K562 (cell line): Measurements from ENCODE around the gene SH2D4B. TPM values are rescaled to one million over a fixed set of nuclear protein-coding genes. Genes with fewer than 3 reads are reported as not detected.

Experiments
- ATAC-seq: fragments of 200-7000 bp; cut with Tn5 transposase; 3 replicates; pipeline ENCODE4 v1.9.1; 2020; ENCODE audit warnings: moderate library complexity
- BruUV-seq: library from RNA; stranded (reverse); fragments of 400-500 nt; replicated peaks from 2 replicates; lab custom pipeline; 2021; lab: Mats Ljungman, UMichigan
- CTCF ChIA-PET: fragments of 300-600 bp; formaldehyde crosslinking; extraction: SDS; loops from one replicate; lab custom pipeline; 2021; ENCODE audit warnings: low intra/inter-chr PET ratio; lab: Yijun Ruan, JAX
- POLR2A ChIA-PET: fragments of 300-600, 350-650 bp; sonication (Branson Sonifier 250); formaldehyde crosslinking; extraction: SDS; loops from one replicate; lab custom pipeline; 2021; ENCODE audit warnings: antibody characterized with exemption, inconsistent platforms; lab: Yijun Ruan, JAX
- DNase-seq, 4 experiments: peaks; one replicate each; pipeline versions ENCODE4 v3.0.0 to v3.0.0-alpha.2; 2011 to 2018; ENCODE audit warnings: low spot score in 3 of 4, mixed read lengths in 3 of 4; ENCODE audit errors: extremely low read depth in 1 of 4
- FAIRE-seq: peaks from 2 replicates; lab custom pipeline; 2011; peaks lifted over from hg19 to GRCh38; lab: Jason Lieb, UNC
- H2AFZ ChIP-seq: 2 replicates; pipeline ENCODE4 v1.6.0; 2011; ENCODE audit warnings: low read depth, low read length, control low read depth, inconsistent platforms
- H3K27ac ChIP-seq: fragments of 200-600 bp; 3 replicates; pipeline ENCODE4 v1.8.0; 2011; ENCODE audit warnings: low read depth, mild to moderate bottlenecking, control low read depth, inconsistent platforms, low read length, moderate library complexity, mixed read lengths; ENCODE audit errors: extremely low read depth
- H3K27me3 ChIP-seq, 2 experiments: fragments of 300-600 bp in 1 of 2; 2 replicates in 1 of 2; 3 replicates in 1 of 2; pipeline versions ENCODE4 v1.6.0 to v1.8.0; 2011; ENCODE audit warnings: inconsistent platforms in 2 of 2, low read length in 2 of 2, mild to moderate bottlenecking in 1 of 2, mixed read lengths in 1 of 2, moderate library complexity in 1 of 2; ENCODE audit not compliant: control insufficient read depth in 2 of 2, insufficient read depth in 2 of 2
- H3K36me3 ChIP-seq: fragments of 300-600 bp; 3 replicates; pipeline ENCODE4 v1.8.0; 2011; ENCODE audit warnings: mild to moderate bottlenecking, low read length, inconsistent platforms; ENCODE audit not compliant: control insufficient read depth, insufficient read depth
- H3K4me1 ChIP-seq, 2 experiments: fragments of 200-600 bp in 1 of 2; replicated peaks in 1 of 2; 2 replicates in 1 of 2; 3 replicates in 1 of 2; pipeline versions ENCODE4 v1.5.1 to v1.8.0; 2011; ENCODE audit warnings: inconsistent platforms in 2 of 2, low read length in 2 of 2, mild to moderate bottlenecking in 1 of 2, mixed read lengths in 1 of 2, moderate library complexity in 1 of 2; ENCODE audit not compliant: control insufficient read depth in 2 of 2, insufficient read depth in 2 of 2
- H3K4me2 ChIP-seq: 2 replicates; pipeline ENCODE4 v1.6.1; 2011; ENCODE audit warnings: low read length, control low read depth, inconsistent platforms, mixed read lengths; ENCODE audit not compliant: insufficient read depth
- H3K4me3 ChIP-seq: fragments of 200-600 bp; sonication (generic), shearing (Covaris generic); 2 replicates; pipeline ENCODE4 v1.5.1; 2016; ENCODE audit warnings: control low read depth, inconsistent platforms
- H3K79me2 ChIP-seq: fragments of 200-600 bp; 3 replicates; pipeline ENCODE4 v1.8.0; 2011; ENCODE audit warnings: low read length, inconsistent platforms; ENCODE audit not compliant: control insufficient read depth, insufficient read depth
- H3K9ac ChIP-seq, 2 experiments: 2 replicates each; pipeline versions ENCODE4 v1.6.0 to v1.6.1; 2011; ENCODE audit warnings: low read depth in 2 of 2, low read length in 2 of 2, control low read depth in 1 of 2, inconsistent platforms in 1 of 2, mild to moderate bottlenecking in 1 of 2, mixed read lengths in 1 of 2; ENCODE audit not compliant: insufficient read depth in 1 of 2
- H3K9me1 ChIP-seq: one replicate; pipeline ENCODE4 v1.6.0; 2011; ENCODE audit warnings: inconsistent platforms, mild to moderate bottlenecking, low read length, moderate library complexity; ENCODE audit not compliant: control insufficient read depth, insufficient read depth
- H3K9me3 ChIP-seq: replicated peaks from 2 replicates; pipeline ENCODE4 v1.5.1; 2011; ENCODE audit warnings: low read depth, low read length, inconsistent platforms; ENCODE audit not compliant: control insufficient read depth, insufficient read depth
- H4K20me1 ChIP-seq: replicated peaks from 2 replicates; pipeline ENCODE4 v1.6.1; 2011; ENCODE audit warnings: low read length, inconsistent platforms, mixed read lengths; ENCODE audit not compliant: control insufficient read depth, insufficient read depth
- KLF1 ChIP-seq: fragments of 450-650 bp; IDR thresholded peaks from 2 replicates; pipeline ENCODE4 v1.6.1; 2016; ENCODE audit warnings: missing genetic modification characterization, missing compliant biosample characterization
- ZBTB7A ChIP-seq: IDR thresholded peaks from 2 replicates; pipeline ENCODE4 v1.6.1; 2011; ENCODE audit warnings: low read depth, mild to moderate bottlenecking, low read length, moderate library complexity, borderline replicate concordance; ENCODE audit not compliant: control insufficient read depth
- WGBS: fragments of 100-300 bp; shearing (Covaris generic); methylation state at CpG from one replicate; pipeline ENCODE4 v1.1.6; 2016; ENCODE audit warnings: low coverage, mixed read lengths; ENCODE audit not compliant: insufficient coverage; ENCODE audit errors: missing lambda C conversion rate; 5-methylcytosine and 5-hydroxymethylcytosine counted together
- in situ Hi-C: fragments of 300-500 bp; cut with MboI; formaldehyde crosslinking; loops from 4 replicates; pipeline ENCODE4 v1.15.0; 2018; ENCODE audit warnings: inconsistent platforms, mixed read lengths
- intact Hi-C: fragments of 100-400 bp; cut with micrococcal nuclease; formaldehyde crosslinking; loops from 2 replicates; pipeline ENCODE4 v1.14.2; 2022
- polyA plus RNA-seq, 8 experiments: library from polyadenylated mRNA; depleted of rRNA in 4 of 8; stranded (reverse) in 5 of 8; unstranded in 3 of 8; fragments of >200 nt; fragmentation: Nextera tagmentation in 2 of 8; fragmentation: Illumina TruSeq in 1 of 8; extraction: Ambion mirVana in 2 of 8; extraction: Trizol in 1 of 8; gene quantifications; 2 replicates each; pipeline versions ENCODE4 v1.2.1 to v1.2.3, GENCODE V29; 2011 to 2014; ENCODE audit warnings: inconsistent platforms in 1 of 8, missing spikeins in 1 of 8
- total RNA-seq, 7 experiments: library from RNA; depleted of rRNA in 6 of 7; stranded (reverse); fragments of >200 nt in 6 of 7; fragmentation: Illumina TruSeq in 2 of 7; extraction: Trizol in 2 of 7; gene quantifications; 2 replicates each; pipeline versions ENCODE4 v1.2.1 to v1.2.3, GENCODE V29; 2011 to 2021; ENCODE audit warnings: low replicate concordance in 1 of 7
- TF ChIP-seq, protein P1 (sequence below): fragments of 450-650 bp; IDR thresholded peaks from one replicate; pipeline ENCODE4 v1.6.1; 2018; ENCODE audit warnings: mild to moderate bottlenecking, moderate library complexity; ENCODE audit not compliant: partially characterized antibody
- TF ChIP-seq, protein P2 (sequence below), 2 experiments: fragments of 450-650 bp; conservative IDR thresholded peaks; 2 replicates each; pipeline ENCODE4 v1.6.1; 2017; ENCODE audit warnings: mild to moderate bottlenecking in 2 of 2, moderate library complexity in 2 of 2
- TF ChIP-seq, protein P3 (sequence below): fragments of 250-450 bp; sonication (Bioruptor Pico); IDR thresholded peaks from 2 replicates; pipeline ENCODE4 v1.6.1; 2021; ENCODE audit warnings: mild to moderate bottlenecking

The SH2D4B gene
- total and polyA plus RNA-seq, 9 of the 15 experiments (the other 6 are each of a cell fraction or from before 2014, with no cell fraction given), result 0.03 to 0.14 (median 0.04) TPM; not detected in 4

DNA sequence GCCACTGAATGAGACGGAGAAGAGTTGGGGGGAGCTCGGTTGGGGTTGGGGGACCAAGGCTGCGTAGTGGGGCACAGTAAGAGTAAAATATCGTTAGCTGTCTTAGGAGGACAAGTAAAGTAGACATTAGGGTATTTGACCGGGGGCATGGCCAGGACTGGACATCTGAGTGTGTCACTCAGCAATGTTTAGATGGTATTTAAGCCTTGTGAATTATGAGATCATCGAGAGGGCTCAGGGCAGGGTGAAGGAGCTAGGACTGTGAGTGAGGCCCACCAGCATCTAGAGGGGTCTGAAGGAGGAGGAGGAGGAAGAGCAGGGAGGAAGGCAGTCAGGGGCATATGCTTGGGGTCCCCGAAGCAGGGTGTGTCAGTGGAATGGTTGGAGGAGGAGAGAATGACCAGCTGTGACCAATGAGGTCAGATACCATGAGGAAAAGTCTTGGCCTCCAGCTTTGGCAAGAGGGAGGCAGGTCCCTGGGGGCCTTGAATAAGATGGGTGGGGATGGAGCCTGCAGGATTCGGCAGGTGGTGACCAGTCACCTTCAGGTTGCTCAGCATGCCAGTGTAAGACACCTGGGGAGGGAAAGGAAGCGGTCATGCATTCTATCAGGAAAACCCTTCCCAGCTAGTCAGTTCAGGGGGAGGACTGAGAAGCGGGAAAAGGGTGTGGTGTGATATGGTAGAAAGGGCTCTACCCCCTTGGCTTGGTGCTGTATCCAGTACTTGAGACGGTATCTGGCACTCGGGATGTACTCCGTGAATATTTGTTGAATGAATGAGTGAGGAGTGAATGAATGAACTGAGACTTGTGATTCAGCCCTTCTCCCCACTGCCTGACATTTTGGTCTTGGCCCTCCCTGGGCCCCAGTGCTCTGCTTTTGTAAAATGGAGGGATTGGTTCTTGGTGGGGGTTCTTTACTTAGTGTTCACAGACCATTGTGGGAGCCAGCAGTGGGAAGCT is 34.8 kb upstream of the SH2D4B start (continued):
- TF ChIP-seq, protein P1, sequence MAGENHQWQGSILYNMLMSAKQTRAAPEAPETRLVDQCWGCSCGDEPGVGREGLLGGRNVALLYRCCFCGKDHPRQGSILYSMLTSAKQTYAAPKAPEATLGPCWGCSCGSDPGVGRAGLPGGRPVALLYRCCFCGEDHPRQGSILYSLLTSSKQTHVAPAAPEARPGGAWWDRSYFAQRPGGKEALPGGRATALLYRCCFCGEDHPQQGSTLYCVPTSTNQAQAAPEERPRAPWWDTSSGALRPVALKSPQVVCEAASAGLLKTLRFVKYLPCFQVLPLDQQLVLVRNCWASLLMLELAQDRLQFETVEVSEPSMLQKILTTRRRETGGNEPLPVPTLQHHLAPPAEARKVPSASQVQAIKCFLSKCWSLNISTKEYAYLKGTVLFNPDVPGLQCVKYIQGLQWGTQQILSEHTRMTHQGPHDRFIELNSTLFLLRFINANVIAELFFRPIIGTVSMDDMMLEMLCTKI, result no peak

DNA sequence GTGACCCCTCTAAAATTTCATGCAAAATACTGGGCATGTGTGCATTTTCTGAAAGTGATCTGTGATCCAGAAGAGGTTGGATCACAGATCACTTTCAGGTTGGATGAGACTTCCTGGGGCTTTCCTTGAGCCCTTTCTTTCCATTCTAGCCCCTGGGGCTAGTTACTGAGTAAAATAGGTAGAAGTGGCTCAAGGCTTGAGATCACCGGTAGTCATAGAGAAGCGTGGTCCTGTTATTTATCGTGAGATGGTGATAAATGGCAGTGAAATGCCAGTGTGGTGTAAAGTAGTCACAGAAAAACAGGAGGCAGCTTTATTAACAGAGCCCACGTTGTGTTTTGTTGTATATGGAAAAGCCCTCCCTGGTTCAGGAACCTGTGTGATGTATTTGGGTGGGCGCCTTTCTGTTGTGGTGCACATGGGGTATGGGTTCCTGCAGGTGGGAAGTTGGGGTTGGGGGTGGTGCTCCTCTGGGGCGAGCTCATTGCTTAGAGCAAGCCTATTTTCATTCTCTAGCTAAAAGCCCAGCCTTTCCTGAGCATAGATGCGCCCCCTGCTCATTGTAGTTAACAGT is 34.0 kb upstream of the SH2D4B start:
- DNase-seq, result no peak
- 15% methylated on average over 7 of the region's 7 CpGs for WGBS
- H3K9ac ChIP-seq, result peak overlapping the region; percentile 32 to 82; a peak in 3 of 4 replicates
- no peaks in the 10 kb centered on the region for H3K27me3 ChIP-seq
- ATAC-seq, result no peak
- in situ Hi-C loops (loop anchor here (10.0 kb wide), 1 partner anchor 119 kb away; no protein-coding TSS in a partner anchor), intact Hi-C loops (loop anchor here (2.0 kb wide), 1 partner anchor 45 kb away; no protein-coding TSS in a partner anchor)
- H3K4me3 ChIP-seq, result no peak overlapping the region
- H4K20me1 ChIP-seq, result peaks cover 7% of the 10 kb centered on the region
- 0 out of 2 replicates have a peak overlapping the region, but pooled peaks have one; percentile 3 for H2AFZ ChIP-seq
- ChIA-PET CTCF (interaction anchor here (2.2 to 5.5 kb wide), 2 partner anchors 58 to 120 kb away, joined by 14 to 79 read pairs; no protein-coding TSS in a partner anchor), POLR2A (interaction anchor here (0.9 to 3.2 kb wide), 6 partner anchors 11 to 59 kb away, joined by 3 to 16 read pairs (median 5); no protein-coding TSS in a partner anchor)
- peaks cover 66% of the 10 kb centered on the region for H3K36me3 ChIP-seq
- peaks cover 88% of the 10 kb centered on the region for H3K79me2 ChIP-seq
- TF ChIP-seq, protein P2, sequence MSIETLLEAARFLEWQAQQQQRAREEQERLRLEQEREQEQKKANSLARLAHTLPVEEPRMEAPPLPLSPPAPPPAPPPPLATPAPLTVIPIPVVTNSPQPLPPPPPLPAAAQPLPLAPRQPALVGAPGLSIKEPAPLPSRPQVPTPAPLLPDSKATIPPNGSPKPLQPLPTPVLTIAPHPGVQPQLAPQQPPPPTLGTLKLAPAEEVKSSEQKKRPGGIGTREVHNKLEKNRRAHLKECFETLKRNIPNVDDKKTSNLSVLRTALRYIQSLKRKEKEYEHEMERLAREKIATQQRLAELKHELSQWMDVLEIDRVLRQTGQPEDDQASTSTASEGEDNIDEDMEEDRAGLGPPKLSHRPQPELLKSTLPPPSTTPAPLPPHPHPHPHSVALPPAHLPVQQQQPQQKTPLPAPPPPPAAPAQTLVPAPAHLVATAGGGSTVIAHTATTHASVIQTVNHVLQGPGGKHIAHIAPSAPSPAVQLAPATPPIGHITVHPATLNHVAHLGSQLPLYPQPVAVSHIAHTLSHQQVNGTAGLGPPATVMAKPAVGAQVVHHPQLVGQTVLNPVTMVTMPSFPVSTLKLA (conservative IDR thresholded peaks at IDR 0.05), result peak in 1 of 2 experiments; percentile 55; a peak in 1 of 4 replicates
- TF ChIP-seq, protein P3, sequence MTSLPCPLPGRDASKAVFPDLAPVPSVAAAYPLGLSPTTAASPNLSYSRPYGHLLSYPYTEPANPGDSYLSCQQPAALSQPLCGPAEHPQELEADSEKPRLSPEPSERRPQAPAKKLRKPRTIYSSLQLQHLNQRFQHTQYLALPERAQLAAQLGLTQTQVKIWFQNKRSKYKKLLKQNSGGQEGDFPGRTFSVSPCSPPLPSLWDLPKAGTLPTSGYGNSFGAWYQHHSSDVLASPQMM (CRISPR knock-in tag), result no peak
- TF ChIP-seq KLF1 (tag) (0 out of 2 replicates have a peak, but pooled peaks have one; percentile 28), ZBTB7A (0 out of 2 replicates have a peak, but pooled peaks have one; percentile 49)
- H3K27ac ChIP-seq, result peak overlapping the region; percentile 65
- no peaks in the 10 kb centered on the region for H3K9me3 ChIP-seq
- FAIRE-seq, result no peak
- H3K4me1 ChIP-seq, result peaks cover 66 to 73% of the 10 kb centered on the region in 2 experiments
- H3K4me2 ChIP-seq, result peak overlapping the region; percentile 68
- no TSS peak for BruUV-seq
- H3K9me1 ChIP-seq, result peaks cover 7% of the 10 kb centered on the region
